GM10266 (cell line): ENCODE measurements around the gene SLC22A14.

Experiments used
- DNase-seq: peaks from one replicate; pipeline ENCODE4 v3.0.0; 2012; ENCODE audit errors: extremely low spot score
- TF ChIP-seq, protein P1 (sequence below): IDR thresholded peaks from 2 replicates; pipeline ENCODE4 v1.5.1; 2012; ENCODE audit warnings: mild to moderate bottlenecking, low read depth; ENCODE audit not compliant: control insufficient read depth, insufficient read depth; ENCODE audit errors: missing control alignments

The SLC22A14 gene

DNA sequence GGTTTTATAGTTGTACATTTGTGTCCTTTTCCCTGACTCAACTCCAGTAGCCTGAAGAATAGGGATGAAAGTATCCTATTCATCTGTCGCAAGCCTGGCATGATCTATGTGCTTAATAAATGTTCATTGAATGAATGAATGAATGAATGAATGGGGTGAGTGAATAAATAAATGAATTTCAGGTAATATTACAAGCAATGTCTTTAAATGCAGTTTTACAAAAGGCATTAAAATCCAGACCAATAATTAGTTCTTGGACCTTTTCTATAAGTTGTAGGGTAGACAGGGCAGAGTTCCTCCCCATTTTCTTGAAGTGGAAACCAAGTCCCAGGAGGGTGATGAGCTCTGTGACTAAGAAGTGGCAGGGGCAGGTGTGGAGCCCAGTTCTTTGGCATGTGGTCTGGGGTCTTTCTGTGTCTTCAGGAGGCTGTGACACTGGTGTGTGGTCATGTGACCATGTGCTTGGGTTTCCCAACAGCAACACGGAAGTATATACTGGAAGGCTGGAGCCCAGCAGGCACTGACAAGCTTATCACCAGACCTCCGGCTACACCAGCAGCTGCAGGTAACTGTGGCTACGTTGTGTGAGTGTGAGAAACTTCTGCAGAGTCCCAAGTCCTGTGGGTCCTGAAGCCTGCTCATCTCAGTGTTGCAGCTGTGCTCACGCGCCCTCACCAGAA lies 82.8 kb downstream of the SLC22A14 start:
- no peak for DNase-seq

DNA sequence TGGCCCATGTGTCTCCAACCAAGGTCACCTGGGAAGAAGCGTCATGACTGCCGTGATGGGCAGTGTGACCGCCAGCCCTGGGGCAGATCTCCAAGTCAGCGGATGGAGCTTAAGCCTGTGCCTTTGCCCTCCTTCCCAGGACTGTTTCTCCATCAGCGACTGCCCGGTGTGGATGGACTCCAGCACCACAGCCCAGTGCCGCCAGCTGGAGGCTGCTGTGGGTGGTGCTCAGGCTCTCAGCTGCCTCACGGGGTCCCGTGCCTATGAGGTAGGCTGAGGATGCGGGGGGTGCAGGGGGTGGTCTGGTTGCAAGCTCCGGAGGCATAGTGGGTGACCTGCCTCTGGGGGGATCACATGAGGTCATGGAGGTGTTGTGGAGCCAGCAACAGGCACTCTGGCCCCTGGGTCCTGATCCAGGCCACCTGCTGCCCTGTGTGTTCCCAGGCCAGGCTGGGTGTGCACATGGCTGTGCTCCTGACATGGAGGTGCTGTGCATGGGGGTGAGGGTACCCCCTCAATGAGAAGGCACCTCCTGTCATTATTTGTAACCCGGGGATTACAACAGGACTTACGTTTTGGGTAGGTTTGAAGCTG lies 83.5 kb downstream of the SLC22A14 start:
- no peak for DNase-seq

More for the DNA sequence above, 82.8 kb downstream of the SLC22A14 start:
- TF ChIP-seq, protein P1, sequence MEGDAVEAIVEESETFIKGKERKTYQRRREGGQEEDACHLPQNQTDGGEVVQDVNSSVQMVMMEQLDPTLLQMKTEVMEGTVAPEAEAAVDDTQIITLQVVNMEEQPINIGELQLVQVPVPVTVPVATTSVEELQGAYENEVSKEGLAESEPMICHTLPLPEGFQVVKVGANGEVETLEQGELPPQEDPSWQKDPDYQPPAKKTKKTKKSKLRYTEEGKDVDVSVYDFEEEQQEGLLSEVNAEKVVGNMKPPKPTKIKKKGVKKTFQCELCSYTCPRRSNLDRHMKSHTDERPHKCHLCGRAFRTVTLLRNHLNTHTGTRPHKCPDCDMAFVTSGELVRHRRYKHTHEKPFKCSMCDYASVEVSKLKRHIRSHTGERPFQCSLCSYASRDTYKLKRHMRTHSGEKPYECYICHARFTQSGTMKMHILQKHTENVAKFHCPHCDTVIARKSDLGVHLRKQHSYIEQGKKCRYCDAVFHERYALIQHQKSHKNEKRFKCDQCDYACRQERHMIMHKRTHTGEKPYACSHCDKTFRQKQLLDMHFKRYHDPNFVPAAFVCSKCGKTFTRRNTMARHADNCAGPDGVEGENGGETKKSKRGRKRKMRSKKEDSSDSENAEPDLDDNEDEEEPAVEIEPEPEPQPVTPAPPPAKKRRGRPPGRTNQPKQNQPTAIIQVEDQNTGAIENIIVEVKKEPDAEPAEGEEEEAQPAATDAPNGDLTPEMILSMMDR = no peak

DNA sequence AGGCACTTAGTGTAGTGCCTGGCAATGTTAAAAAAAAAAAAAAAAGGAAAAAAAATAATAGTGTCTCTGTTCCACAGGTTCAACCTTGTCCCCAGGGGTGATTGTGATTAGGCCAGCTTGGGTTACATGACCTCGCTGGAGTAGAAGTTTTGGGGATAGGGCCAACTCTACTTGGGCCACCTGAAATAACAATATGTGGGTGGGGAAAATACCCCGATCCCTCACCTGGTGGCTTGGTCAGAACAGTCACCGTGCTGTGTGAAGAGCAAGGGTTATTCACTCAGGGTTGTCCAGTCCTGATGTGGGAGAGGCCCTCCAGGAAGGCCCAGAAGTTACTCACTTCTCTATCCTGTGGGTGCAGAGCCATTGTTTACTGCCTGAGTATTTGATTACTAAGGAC lies 84.0 kb downstream of the SLC22A14 start:
- TF ChIP-seq, protein P1 = no peak
- no peak for DNase-seq

More for the DNA sequence above, 83.5 kb downstream of the SLC22A14 start:
- TF ChIP-seq, protein P1 = no peak

DNA sequence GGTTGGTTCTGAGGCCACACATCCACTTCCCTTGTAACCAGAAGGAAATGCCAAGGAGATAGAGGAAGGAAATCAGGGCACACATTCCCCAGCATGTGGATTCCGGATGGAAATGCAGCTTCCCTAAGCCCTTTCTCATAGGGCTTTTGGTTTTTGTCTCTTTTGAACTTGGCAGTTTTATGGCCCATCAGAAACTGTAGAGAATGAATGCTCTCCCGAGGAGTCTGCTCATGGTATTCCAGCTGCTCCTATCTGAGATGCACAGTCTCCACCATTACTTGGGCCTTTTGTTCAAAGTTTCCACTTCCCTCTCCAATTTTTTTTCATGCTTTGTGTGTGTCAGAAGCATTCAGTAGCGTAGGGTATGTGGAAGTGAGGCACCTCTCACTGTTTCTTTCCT lies 85.7 kb downstream of the SLC22A14 start:
- DNase-seq = no peak
- TF ChIP-seq, protein P1 = no peak
